K562 (cell line): Measurements from ENCODE around the gene MATN4. TPM values are rescaled to one million over a fixed set of nuclear protein-coding genes. Genes with fewer than 3 reads are reported as not detected.
A peak's percentile ranks its signal among the peaks of the same experiment; 100 is the strongest.

Source experiments
- DMBX1 ChIP-seq: fragments of 250-450 bp; sonication (Bioruptor Pico); IDR thresholded peaks from 2 replicates; pipeline ENCODE4 v1.8.0; 2022; ENCODE audit warnings: inconsistent platforms, mild to moderate bottlenecking, moderate library complexity, borderline replicate concordance
- EP400 ChIP-seq: fragments of 450-650 bp; IDR thresholded peaks from 2 replicates; pipeline ENCODE4 v1.6.1; 2017; ENCODE audit warnings: antibody characterized with exemption, mild to moderate bottlenecking, moderate library complexity
- ESRRA ChIP-seq: fragments of 450-650 bp; IDR thresholded peaks from 2 replicates; pipeline ENCODE4 v1.6.1; 2014; ENCODE audit warnings: low read depth, mild to moderate bottlenecking, moderate library complexity, borderline replicate concordance
- HCFC1 ChIP-seq: IDR thresholded peaks from 2 replicates; pipeline ENCODE4 v1.6.1; 2012; ENCODE audit warnings: low read depth, low read length, improper control_type of control experiment
- HDAC2 ChIP-seq: fragments of 450-650 bp; IDR thresholded peaks from 2 replicates; pipeline ENCODE4 v1.6.1; 2016; ENCODE audit warnings: mild to moderate bottlenecking
- ID3 ChIP-seq, 2 experiments: fragments of 250-450 bp in 1 of 2; fragments of 450-650 bp in 1 of 2; sonication (Bioruptor Pico) in 1 of 2; IDR thresholded peaks; 2 replicates each; pipeline versions ENCODE4 v1.6.1 to v1.8.0; 2016 to 2021; ENCODE audit warnings: mild to moderate bottlenecking in 2 of 2, moderate library complexity in 2 of 2, missing compliant biosample characterization in 1 of 2, missing genetic modification characterization in 1 of 2
- JUN ChIP-seq, 2 experiments: sonication (generic) in 1 of 2; formaldehyde crosslinking in 1 of 2; IDR thresholded peaks; 2 replicates each; pipeline versions ENCODE4 v1.6.1 to v1.8.0; 2012 to 2022; ENCODE audit warnings: borderline replicate concordance in 2 of 2, mild to moderate bottlenecking in 2 of 2, improper control_type of control experiment in 1 of 2, low read depth in 1 of 2, low read length in 1 of 2, missing genetic modification reagents in 1 of 2
- JUND ChIP-seq, 2 experiments: IDR thresholded peaks; 2 replicates in 1 of 2; 3 replicates in 1 of 2; pipeline ENCODE4 v1.6.1; 2011; ENCODE audit warnings: borderline replicate concordance in 2 of 2, low read depth in 2 of 2, low read length in 2 of 2, improper control_type of control experiment in 1 of 2, missing biosample characterization in 1 of 2, missing genetic modification characterization in 1 of 2, missing genetic modification reagents in 1 of 2
- NELFE ChIP-seq: IDR thresholded peaks from 2 replicates; pipeline ENCODE4 v1.6.1; 2011; ENCODE audit warnings: mild to moderate bottlenecking; ENCODE audit not compliant: insufficient read depth, insufficient read length
- NFE2L1 ChIP-seq: fragments of 450-650 bp; IDR thresholded peaks from 2 replicates; pipeline ENCODE4 v1.6.1; 2016; ENCODE audit warnings: missing genetic modification characterization, low read depth, mild to moderate bottlenecking, missing compliant biosample characterization, moderate library complexity, borderline replicate concordance
- NONO ChIP-seq, 2 experiments: fragments of 200-400 bp in 1 of 2; fragments of 450-650 bp in 1 of 2; formaldehyde crosslinking in 1 of 2; IDR thresholded peaks; 2 replicates each; pipeline ENCODE4 v1.6.1; 2017; ENCODE audit warnings: low read depth in 2 of 2, mild to moderate bottlenecking in 2 of 2, moderate library complexity in 2 of 2, low read length in 1 of 2
- NR0B1 ChIP-seq: fragments of 450-650 bp; IDR thresholded peaks from one replicate; pipeline ENCODE4 v1.6.1; 2018; ENCODE audit warnings: mild to moderate bottlenecking, moderate library complexity; ENCODE audit not compliant: partially characterized antibody
- NUFIP1 ChIP-seq: fragments of 450-650 bp; IDR thresholded peaks from 2 replicates; pipeline ENCODE4 v1.6.1; 2018; ENCODE audit not compliant: partially characterized antibody
- RFX1 ChIP-seq: fragments of 450-650 bp; IDR thresholded peaks from 2 replicates; pipeline ENCODE4 v1.6.1; 2016; ENCODE audit warnings: mild to moderate bottlenecking, moderate library complexity
- RFX5 ChIP-seq: IDR thresholded peaks from 2 replicates; pipeline ENCODE4 v1.6.1; 2011; ENCODE audit warnings: low read depth, mild to moderate bottlenecking, improper control_type of control experiment, low read length
- TAF1 ChIP-seq: IDR thresholded peaks from 2 replicates; pipeline ENCODE4 v1.6.1; 2011; ENCODE audit warnings: mild to moderate bottlenecking, low read length, moderate library complexity; ENCODE audit not compliant: insufficient read depth, control insufficient read depth, severe bottlenecking; ENCODE audit errors: extremely low read depth
- TAF7 ChIP-seq: fragments of 450-650 bp; IDR thresholded peaks from 2 replicates; pipeline ENCODE4 v1.6.1; 2016; ENCODE audit warnings: missing genetic modification characterization, missing compliant biosample characterization
- YY1 ChIP-seq, 3 experiments: IDR thresholded peaks; 2 replicates each; pipeline ENCODE4 v1.6.1; 2011; ENCODE audit warnings: low read length in 2 of 3, mild to moderate bottlenecking in 2 of 3, moderate library complexity in 2 of 3, borderline replicate concordance in 1 of 3, control low read depth in 1 of 3, low read depth in 1 of 3; ENCODE audit not compliant: insufficient read depth in 3 of 3, insufficient replicate concordance in 2 of 3, control insufficient read depth in 1 of 3, insufficient read length in 1 of 3; ENCODE audit errors: extremely low read depth in 1 of 3
- ZFP1 ChIP-seq: fragments of 450-650 bp; formaldehyde crosslinking; IDR thresholded peaks from 2 replicates; pipeline ENCODE4 v1.4.0; 2020; ENCODE audit warnings: mild to moderate bottlenecking, mixed read lengths
- ZFX ChIP-seq: sonication (generic); formaldehyde crosslinking; IDR thresholded peaks from 2 replicates; pipeline ENCODE4 v1.8.0; 2022; ENCODE audit warnings: mild to moderate bottlenecking, missing genetic modification reagents, moderate library complexity
- ZNF184 ChIP-seq: sonication (generic); formaldehyde crosslinking; IDR thresholded peaks from 2 replicates; pipeline ENCODE4 v1.5.0; 2020; ENCODE audit warnings: missing genetic modification reagents
- ZNF280B ChIP-seq: fragments of 250-450 bp; sonication (Bioruptor Pico); IDR thresholded peaks from 2 replicates; pipeline ENCODE4 v1.5.1; 2021; ENCODE audit warnings: mild to moderate bottlenecking
- polyA plus RNA-seq, 8 experiments: library from polyadenylated mRNA; depleted of rRNA in 4 of 8; stranded (reverse) in 5 of 8; unstranded in 3 of 8; fragments of >200 nt; fragmentation: Nextera tagmentation in 2 of 8; fragmentation: Illumina TruSeq in 1 of 8; extraction: Ambion mirVana in 2 of 8; extraction: Trizol in 1 of 8; gene quantifications; 2 replicates each; pipeline versions ENCODE4 v1.2.1 to v1.2.3, GENCODE V29; 2011 to 2014; ENCODE audit warnings: inconsistent platforms in 1 of 8, missing spikeins in 1 of 8
- total RNA-seq, 7 experiments: library from RNA; depleted of rRNA in 6 of 7; stranded (reverse); fragments of >200 nt in 6 of 7; fragmentation: Illumina TruSeq in 2 of 7; extraction: Trizol in 2 of 7; gene quantifications; 2 replicates each; pipeline versions ENCODE4 v1.2.1 to v1.2.3, GENCODE V29; 2011 to 2021; ENCODE audit warnings: low replicate concordance in 1 of 7

Gene MATN4
- total and polyA plus RNA-seq, 9 of the 15 experiments (the other 6 are each of a cell fraction or from before 2014, with no cell fraction given): 0.09 TPM; not detected in 8

- TF ChIP-seq ZNF280B (CRISPR knock-in tag) (no peak), ESRRA (peak; percentile 11; the same call in 1 of the 2 replicates), JUND (IDR thresholded peaks at IDR 0.05; ENCODE audit: borderline replicate concordance, low read depth, low read length) (0 out of 2 replicates have a peak, but pooled peaks have one; percentile 23), JUND (tag; IDR thresholded peaks at IDR 0.05; ENCODE audit: borderline replicate concordance, low read depth, low read length) (peak; percentile 40; the same call in 1 of the 3 replicates), NFE2L1 (tag) (no peak), ZNF184 (CRISPR knock-in tag) (no peak), NR0B1 (no peak), ZFP1 (no peak), HCFC1 (no peak), RFX5 (no peak), ZFX (CRISPR knock-in tag) (peak; percentile 56), NELFE (peak; percentile 73), YY1 (IDR thresholded peaks at IDR 0.05; ENCODE audit: borderline replicate concordance in 1 of 3, control insufficient read depth in 1 of 3, extremely low read depth in 1 of 3, insufficient read depth in 3 of 3, insufficient read length in 1 of 3, insufficient replicate concordance in 2 of 3, low read depth in 1 of 3, low read length in 2 of 3) (peak in 2 of 3 experiments; percentile 45 to 66), HDAC2 (no peak), JUN (IDR thresholded peaks at IDR 0.05; ENCODE audit: borderline replicate concordance, low read depth, low read length) (no peak), JUN (CRISPR knock-in tag; IDR thresholded peaks at IDR 0.05; ENCODE audit: borderline replicate concordance) (no peak), ID3 (CRISPR knock-in tag; IDR thresholded peaks at IDR 0.05) (no peak), ID3 (tag; IDR thresholded peaks at IDR 0.05) (no peak), DMBX1 (CRISPR knock-in tag) (peak; percentile 17; the same call in 1 of the 2 replicates), NONO (IDR thresholded peaks at IDR 0.05; ENCODE audit: low read depth in 2 of 2, low read length in 1 of 2) (peak; percentile 44 to 98; a peak in 2 of 4 replicates), TAF1 (peak; percentile 74), RFX1 (no peak), TAF7 (tag) (peak; percentile 61), NUFIP1 (no peak), EP400 (peak; percentile 34; the same call in 1 of the 2 replicates)
These were observed 40.1 kb upstream of the MATN4 start, which contains the start of gene SDC4 (continued) for GRCh38 chr20:45347936-45348778.
